ENCODE data around the gene TSPOAP1. TPM values are rescaled to one million over a fixed set of nuclear protein-coding genes. Genes with fewer than 3 reads are reported as not detected.

Gene TSPOAP1
- polyA plus RNA-seq, 3 donors from 2014 or later: 7.1 to 32.1 (median 8.4) TPM

GRCh38 chr17:58271216-58271931 lies 57.2 kb downstream of the TSPOAP1 start:
- no peak overlapping the region for H3K4me3 Mint-ChIP-seq
- no peak overlapping the region for H3K27ac Mint-ChIP-seq
- H3K9me3 Mint-ChIP-seq: no peaks in the 10 kb centered on the region
- H3K27me3 Mint-ChIP-seq (ENCODE audit: low read depth in 3 of 3): peaks cover 2 to 4% (median 3%) of the 10 kb centered on the region in 3 donors
- H3K36me3 Mint-ChIP-seq: no peaks in the 10 kb centered on the region
- no peaks in the 10 kb centered on the region for H3K4me1 Mint-ChIP-seq
- no peak for DNase-seq

GRCh38 chr17:58270476-58271215 lies 57.9 kb downstream of the TSPOAP1 start:
- H3K4me3 Mint-ChIP-seq: no peak overlapping the region
- H3K4me1 Mint-ChIP-seq: no peaks in the 10 kb centered on the region
- H3K9me3 Mint-ChIP-seq: no peaks in the 10 kb centered on the region
- no peaks in the 10 kb centered on the region for H3K36me3 Mint-ChIP-seq
- DNase-seq: no peak
- H3K27me3 Mint-ChIP-seq (ENCODE audit: low read depth in 3 of 3): peaks cover 3 to 6% (median 5%) of the 10 kb centered on the region in 3 donors
- no peak overlapping the region for H3K27ac Mint-ChIP-seq

DNA sequence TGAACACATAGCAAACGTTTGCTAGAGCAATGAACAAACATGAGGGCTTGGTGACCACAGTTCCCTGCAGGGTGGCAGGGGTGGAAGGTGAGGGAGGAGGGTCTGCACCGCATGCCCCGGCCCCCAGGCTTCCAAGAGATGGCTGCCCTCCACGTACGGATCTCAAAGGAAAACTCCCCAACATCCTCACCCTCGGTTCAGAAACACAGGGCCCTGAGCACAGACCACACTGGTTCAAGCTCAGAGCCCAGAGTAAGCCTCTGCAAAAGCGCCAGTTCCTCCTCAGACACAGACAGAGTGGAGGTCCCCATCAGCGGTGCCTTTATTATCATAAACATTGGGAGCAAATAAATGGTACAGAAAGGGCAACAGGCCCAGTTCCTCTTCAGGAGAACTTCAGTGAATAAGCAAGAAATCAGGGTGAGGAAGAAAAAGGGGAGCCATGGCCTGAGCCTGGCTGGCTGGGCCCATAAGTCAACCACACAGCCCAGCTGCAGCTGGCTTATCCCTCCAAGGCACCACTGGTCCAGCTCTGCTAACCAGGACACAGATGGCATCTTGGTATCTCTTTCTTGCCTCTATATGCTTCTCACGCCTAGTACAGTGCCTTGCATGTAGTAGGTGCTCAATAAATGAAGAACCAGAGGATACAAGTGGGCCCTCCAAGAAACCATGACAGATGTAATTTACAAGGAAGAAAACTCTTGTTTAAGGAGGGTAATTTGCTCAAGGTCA lies 58.9 kb downstream of the TSPOAP1 start:
- Mint-ChIP-seq H3K36me3 (no peaks in the 10 kb centered on the region), H3K27ac (no peak overlapping the region), H3K4me3 (no peak overlapping the region), H3K27me3 (ENCODE audit: low read depth in 3 of 3) (peaks cover 3 to 10% (median 6%) of the 10 kb centered on the region in 3 donors), H3K4me1 (no peaks in the 10 kb centered on the region), H3K9me3 (no peaks in the 10 kb centered on the region)
- DNase-seq: no peak

- no peak for DNase-seq
- Mint-ChIP-seq H3K36me3 (no peaks in the 10 kb centered on the region), H3K27me3 (ENCODE audit: low read depth in 3 of 3) (peaks cover 3 to 14% (median 6%) of the 10 kb centered on the region in 3 donors), H3K4me3 (no peak overlapping the region), H3K27ac (peak overlapping the region in 1 of 6 donors; percentile 59), H3K4me1 (no peaks in the 10 kb centered on the region), H3K9me3 (no peaks in the 10 kb centered on the region)
Measured at GRCh38 chr17:58268774-58269556, 59.6 kb downstream of the TSPOAP1 start.

DNA sequence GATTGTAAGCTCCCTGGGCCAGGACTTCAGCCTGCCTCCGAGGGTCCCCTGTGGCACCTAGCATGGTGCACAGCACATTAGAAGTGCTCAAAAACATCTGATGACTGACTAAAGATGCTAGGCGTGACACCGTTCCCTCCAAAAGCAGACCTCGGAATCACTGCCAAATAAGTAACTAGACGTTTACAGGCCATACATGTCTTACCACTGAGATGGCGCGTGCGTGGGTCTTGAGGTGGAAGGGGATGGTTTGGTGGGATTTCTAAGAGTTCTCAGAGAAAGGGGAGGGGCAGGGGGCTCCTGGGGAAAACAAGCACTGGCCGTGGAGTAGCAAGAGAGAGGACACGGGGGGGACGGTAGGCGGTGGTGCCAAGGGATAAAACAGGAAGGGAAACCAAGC lies 60.3 kb downstream of the TSPOAP1 start:
- no peak for DNase-seq
- Mint-ChIP-seq H3K27ac (no peak overlapping the region), H3K4me1 (no peaks in the 10 kb centered on the region), H3K4me3 (no peak overlapping the region), H3K27me3 (ENCODE audit: low read depth in 3 of 3) (peaks cover 3 to 18% (median 9%) of the 10 kb centered on the region in 3 donors), H3K36me3 (no peaks in the 10 kb centered on the region), H3K9me3 (no peaks in the 10 kb centered on the region)

DNA sequence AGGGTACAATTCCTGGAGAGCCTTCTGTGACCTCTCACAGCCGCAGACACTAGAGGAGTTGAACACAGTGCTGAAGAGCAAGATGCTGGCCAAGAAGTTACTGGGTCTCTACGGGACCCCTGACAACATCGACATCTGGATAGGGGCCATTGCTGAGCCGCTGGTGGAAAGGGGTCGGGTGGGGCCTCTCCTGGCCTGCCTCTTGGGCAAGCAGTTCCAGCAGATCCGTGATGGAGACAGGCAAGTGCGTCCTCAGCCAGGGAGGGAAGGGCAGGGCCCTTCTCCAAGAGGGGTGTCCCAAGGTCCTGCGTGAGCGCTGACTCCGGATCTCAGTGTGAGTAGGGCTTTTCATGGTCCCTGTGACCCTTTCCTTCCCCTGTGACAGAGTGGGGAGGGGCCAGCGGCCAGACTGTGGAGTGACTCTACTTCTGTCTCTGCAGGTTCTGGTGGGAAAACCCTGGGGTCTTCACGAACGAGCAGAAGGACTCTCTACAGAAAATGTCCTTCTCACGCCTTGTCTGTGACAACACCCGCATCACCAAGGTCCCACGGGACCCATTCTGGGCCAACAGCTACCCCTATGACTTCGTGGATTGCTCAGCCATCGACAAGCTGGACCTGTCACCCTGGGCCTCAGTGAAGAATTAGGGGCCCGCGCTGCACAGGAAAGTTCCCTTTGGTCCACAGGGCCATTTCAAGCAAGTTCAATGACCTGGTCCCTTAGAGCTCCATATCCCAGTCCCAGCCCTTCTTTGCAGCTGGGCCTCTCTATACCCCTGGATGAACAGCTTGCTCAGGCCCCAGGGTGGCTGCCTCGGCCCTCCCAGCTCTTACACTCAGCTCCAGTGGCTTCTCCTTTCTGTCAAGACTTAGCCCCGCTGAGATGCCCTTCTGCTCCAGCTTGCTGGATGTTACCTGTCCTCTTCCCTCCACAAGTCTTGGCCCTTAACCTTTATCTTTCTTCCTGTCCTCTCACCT lies 61.0 kb downstream of the TSPOAP1 start:
- no peaks in the 10 kb centered on the region for H3K4me1 Mint-ChIP-seq
- H3K9me3 Mint-ChIP-seq: no peaks in the 10 kb centered on the region
- H3K27me3 Mint-ChIP-seq (ENCODE audit: low read depth in 3 of 3): peaks cover 0 to 25% (median 9%) of the 10 kb centered on the region in 3 donors
- H3K4me3 Mint-ChIP-seq: no peak overlapping the region
- H3K36me3 Mint-ChIP-seq: no peaks in the 10 kb centered on the region
- no peak overlapping the region for H3K27ac Mint-ChIP-seq
- DNase-seq: no peak

DNA sequence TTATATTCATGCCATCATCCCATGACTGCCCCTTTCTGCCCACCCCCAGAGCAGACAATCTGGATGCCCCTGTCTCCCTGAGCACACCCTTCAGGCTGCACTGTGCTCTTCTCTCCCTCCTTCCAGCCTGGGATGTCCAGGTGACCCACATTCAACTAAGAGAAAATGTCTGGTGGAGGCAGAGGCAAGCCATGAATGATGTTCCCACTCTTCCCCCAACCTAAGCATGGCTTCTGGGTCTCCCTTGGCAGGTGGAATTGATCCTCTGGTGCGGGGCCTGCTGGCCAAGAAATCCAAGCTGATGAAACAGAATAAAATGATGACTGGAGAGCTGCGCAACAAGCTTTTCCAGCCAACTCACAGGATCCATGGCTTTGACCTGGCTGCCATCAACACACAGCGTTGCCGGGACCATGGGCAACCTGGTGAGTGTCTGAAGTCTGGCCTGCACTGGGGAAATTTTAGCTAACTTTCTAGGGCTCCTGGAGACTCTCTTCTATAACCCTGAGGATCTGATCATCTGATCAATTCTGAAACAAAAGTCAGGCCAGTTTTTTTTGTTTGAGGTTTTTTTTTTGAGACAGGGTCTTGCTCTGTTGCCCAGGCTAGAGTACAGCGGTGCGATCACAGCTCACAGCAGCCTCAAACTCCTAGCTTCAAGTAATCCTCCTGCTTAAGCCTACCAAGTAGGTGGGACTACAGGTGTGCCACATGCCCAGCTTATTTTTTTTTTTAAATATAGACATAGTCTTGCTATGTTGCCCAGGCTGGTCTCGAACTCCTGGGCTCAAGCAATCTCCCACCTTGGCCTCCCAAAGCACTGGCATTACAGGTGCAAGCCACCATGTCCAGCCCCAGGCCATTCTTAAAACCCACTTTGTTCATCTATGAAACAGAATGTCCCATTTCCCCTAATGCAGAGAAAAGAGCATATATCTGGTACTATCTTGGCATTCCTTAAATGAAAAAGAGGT lies 62.4 kb downstream of the TSPOAP1 start:
- Mint-ChIP-seq H3K4me1 (no peaks in the 10 kb centered on the region), H3K4me3 (no peak overlapping the region), H3K27me3 (ENCODE audit: low read depth in 3 of 3) (peaks cover 0 to 34% (median 11%) of the 10 kb centered on the region in 3 donors), H3K36me3 (no peaks in the 10 kb centered on the region), H3K27ac (no peak overlapping the region), H3K9me3 (no peaks in the 10 kb centered on the region)
- no peak for DNase-seq

DNA sequence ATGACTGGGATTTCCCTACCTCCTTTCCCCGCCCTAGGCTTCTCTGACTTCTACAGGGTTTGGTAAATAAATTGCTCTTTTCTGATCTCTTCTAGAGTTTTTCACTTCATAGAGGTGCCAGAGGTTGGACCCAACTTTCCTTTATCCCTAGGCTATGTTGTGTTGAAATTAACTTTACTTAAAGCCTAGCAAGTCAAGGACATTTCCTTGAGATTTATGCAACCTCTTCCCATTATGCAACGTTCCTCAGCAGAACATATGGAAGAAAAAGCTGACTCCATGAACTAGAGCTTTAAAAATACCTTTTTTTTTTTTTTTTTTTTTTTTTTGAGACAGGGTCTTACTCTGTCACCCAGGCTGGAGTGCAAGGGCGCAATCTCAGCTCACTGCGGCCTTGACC lies 63.3 kb downstream of the TSPOAP1 start:
- H3K4me3 Mint-ChIP-seq: no peak overlapping the region
- H3K27me3 Mint-ChIP-seq (ENCODE audit: low read depth in 3 of 3): peaks cover 0 to 38% (median 11%) of the 10 kb centered on the region in 3 donors
- DNase-seq: no peak
- no peaks in the 10 kb centered on the region for H3K9me3 Mint-ChIP-seq
- H3K27ac Mint-ChIP-seq: no peak overlapping the region
- no peaks in the 10 kb centered on the region for H3K4me1 Mint-ChIP-seq
- H3K36me3 Mint-ChIP-seq: no peaks in the 10 kb centered on the region

GRCh38 chr17:58264407-58265103 lies 64.0 kb downstream of the TSPOAP1 start:
- Mint-ChIP-seq H3K36me3 (no peaks in the 10 kb centered on the region), H3K4me1 (no peaks in the 10 kb centered on the region), H3K9me3 (peaks cover 0 to 2% (median 0%) of the 10 kb centered on the region in 6 donors), H3K27ac (no peak overlapping the region), H3K27me3 (ENCODE audit: low read depth in 3 of 3) (peaks cover 0 to 38% (median 11%) of the 10 kb centered on the region in 3 donors), H3K4me3 (no peak overlapping the region)
- no peak for DNase-seq

GRCh38 chr17:58263773-58264172 lies 64.8 kb downstream of the TSPOAP1 start:
- DNase-seq: no peak
- Mint-ChIP-seq H3K4me1 (no peaks in the 10 kb centered on the region), H3K4me3 (no peak overlapping the region), H3K9me3 (peaks cover 0 to 2% (median 0%) of the 10 kb centered on the region in 6 donors), H3K27me3 (ENCODE audit: low read depth in 3 of 3) (peaks cover 0 to 39% (median 11%) of the 10 kb centered on the region in 3 donors), H3K36me3 (no peaks in the 10 kb centered on the region), H3K27ac (no peak overlapping the region)

- no peaks in the 10 kb centered on the region for H3K4me1 Mint-ChIP-seq
- H3K9me3 Mint-ChIP-seq: peaks cover 0 to 2% (median 0%) of the 10 kb centered on the region in 6 donors
- DNase-seq: no peak
- H3K36me3 Mint-ChIP-seq: no peaks in the 10 kb centered on the region
- H3K4me3 Mint-ChIP-seq: no peak overlapping the region
- H3K27me3 Mint-ChIP-seq (ENCODE audit: low read depth in 3 of 3): peaks cover 0 to 42% (median 11%) of the 10 kb centered on the region in 3 donors
- H3K27ac Mint-ChIP-seq: no peak overlapping the region
Measured at GRCh38 chr17:58262149-58262548, 66.4 kb downstream of the TSPOAP1 start.

All from immature natural killer cell (primary cell).